NCI-H526 treated with DMSO at 0.1 percent for 48 hours (cell line): ENCODE results near the gene ZNF839.
"Not testable (repeated sequence)": the region's sequence is repeated elsewhere in the genome, so short reads cannot be mapped to it uniquely, and the experiment has no call there.

ENCODE experiments used
- DNase-seq: peaks from one replicate; lab custom pipeline; 2025; lab: John Stamatoyannopoulos, UW

ZNF839 gene

GRCh38 chr14:102319351-102320032 is at the start of gene ZNF839:
TSS of gene ZNF839 (plus strand) at chr14:102319746. CDS start at chr14:102319766, 20 bp downstream.
- peak; percentile 74 for DNase-seq

- DNase-seq, result no peak
Observed at GRCh38 chr14:102272392-102272791, 47.2 kb upstream of the ZNF839 start.

GRCh38 chr14:102275866-102276265 is 43.7 kb upstream of the ZNF839 start:
- no peak for DNase-seq

- no peak for DNase-seq
Observed at GRCh38 chr14:102277874-102278630, 41.5 kb upstream of the ZNF839 start.

GRCh38 chr14:102278631-102278935 is 41.0 kb upstream of the ZNF839 start:
- DNase-seq, result no peak

GRCh38 chr14:102279282-102279681 is 40.3 kb upstream of the ZNF839 start:
- no peak for DNase-seq

- DNase-seq, result no peak
Observed at GRCh38 chr14:102279688-102280348, 39.7 kb upstream of the ZNF839 start.

- no peak for DNase-seq
Observed at GRCh38 chr14:102280376-102280962, 39.1 kb upstream of the ZNF839 start.

- DNase-seq, result no peak
Observed at GRCh38 chr14:102282751-102283465, 36.6 kb upstream of the ZNF839 start.

GRCh38 chr14:102283631-102284129 is 35.9 kb upstream of the ZNF839 start:
- no peak for DNase-seq

- DNase-seq, result no peak
Observed at GRCh38 chr14:102285106-102285505, 34.4 kb upstream of the ZNF839 start.

- DNase-seq, result no peak
Observed at GRCh38 chr14:102288139-102288538, 31.4 kb upstream of the ZNF839 start.

- no peak for DNase-seq
Observed at GRCh38 chr14:102292441-102292840, 27.1 kb upstream of the ZNF839 start.

GRCh38 chr14:102293781-102294180 is 25.8 kb upstream of the ZNF839 start:
- no peak for DNase-seq

GRCh38 chr14:102295270-102295669 is 24.3 kb upstream of the ZNF839 start:
- DNase-seq, result no peak

GRCh38 chr14:102297436-102298170 is 21.9 kb upstream of the ZNF839 start:
- DNase-seq, result no peak

GRCh38 chr14:102298303-102299070 is 21.1 kb upstream of the ZNF839 start:
- DNase-seq, result not testable (repeated sequence)

GRCh38 chr14:102303664-102304063 is 15.9 kb upstream of the ZNF839 start:
- DNase-seq, result no peak

GRCh38 chr14:102304611-102305506 is 14.7 kb upstream of the ZNF839 start, which contains the start of gene MOK:
TSS of gene MOK (minus strand) at chr14:102305164. CDS start at chr14:102304968, 196 bp downstream.
- DNase-seq, result peak; percentile 89
